GM12878 (cell line): Measurements from ENCODE around the gene SUFU. TPM values are rescaled to one million over a fixed set of nuclear protein-coding genes. Genes with fewer than 3 reads are reported as not detected.
A peak's percentile ranks its signal among the peaks of the same experiment; 100 is the strongest.

Source experiments
- BCL3 ChIP-seq: IDR thresholded peaks from 2 replicates; pipeline ENCODE4 v1.6.1; 2011; ENCODE audit warnings: borderline replicate concordance, low read depth, mild to moderate bottlenecking, moderate library complexity, low read length; ENCODE audit not compliant: insufficient read depth, poor library complexity, severe bottlenecking
- CBX3 ChIP-seq: fragments of 200-600 bp; sonication (generic); IDR thresholded peaks from 2 replicates; pipeline ENCODE4 v1.6.1; 2016; ENCODE audit warnings: low read depth, borderline replicate concordance
- ETV6 ChIP-seq, 2 experiments: fragments of 450-650 bp in 1 of 2; IDR thresholded peaks in 1 of 2; conservative IDR thresholded peaks in 1 of 2; 2 replicates each; pipeline ENCODE4 v1.6.1; 2014; ENCODE audit warnings: antibody characterized with exemption in 1 of 2, borderline replicate concordance in 1 of 2, low read depth in 1 of 2, mild to moderate bottlenecking in 1 of 2, moderate library complexity in 1 of 2
- JUNB ChIP-seq: IDR thresholded peaks from 2 replicates; pipeline ENCODE4 v1.6.1; 2016; ENCODE audit warnings: antibody characterized with exemption, mild to moderate bottlenecking
- MXI1 ChIP-seq: fragments of 150-350 bp; IDR thresholded peaks from 2 replicates; pipeline ENCODE4 v1.6.1; 2011; ENCODE audit warnings: low read depth, mild to moderate bottlenecking, inconsistent platforms, low read length, improper control_type of control experiment
- MYC ChIP-seq: IDR thresholded peaks from 2 replicates; pipeline ENCODE4 v1.6.1; 2011; ENCODE audit warnings: mild to moderate bottlenecking, low read length, moderate library complexity, inconsistent platforms; ENCODE audit not compliant: insufficient read depth, insufficient replicate concordance, insufficient read length, severe bottlenecking
- POU2F2 ChIP-seq: IDR thresholded peaks from 3 replicates; pipeline ENCODE4 v1.6.1; 2011; ENCODE audit warnings: low read depth, mild to moderate bottlenecking, low read length, borderline replicate concordance
- RELB ChIP-seq: fragments of 450-650 bp; IDR thresholded peaks from 2 replicates; pipeline ENCODE4 v1.6.1; 2017; ENCODE audit warnings: low read depth, mild to moderate bottlenecking, moderate library complexity
- TARDBP ChIP-seq: IDR thresholded peaks from 2 replicates; pipeline ENCODE4 v1.6.1; 2016; ENCODE audit warnings: borderline replicate concordance
- TCF3 ChIP-seq: IDR thresholded peaks from 2 replicates; pipeline ENCODE4 v1.6.1; 2012; ENCODE audit warnings: low read depth, mild to moderate bottlenecking, low read length, borderline replicate concordance; ENCODE audit not compliant: insufficient read depth
- TCF7 ChIP-seq: IDR thresholded peaks from 2 replicates; pipeline ENCODE4 v1.6.1; 2014; ENCODE audit warnings: antibody characterized with exemption, borderline replicate concordance
- USF2 ChIP-seq: IDR thresholded peaks from 2 replicates; pipeline ENCODE4 v1.6.1; 2011; ENCODE audit warnings: low read depth, low read length, improper control_type of control experiment, borderline replicate concordance
- ZNF687 ChIP-seq: fragments of 450-650 bp; IDR thresholded peaks from 2 replicates; pipeline ENCODE4 v1.6.1; 2017; ENCODE audit warnings: mild to moderate bottlenecking, moderate library complexity
- ZZZ3 ChIP-seq: IDR thresholded peaks from 2 replicates; pipeline ENCODE4 v1.6.1; 2011; ENCODE audit warnings: low read depth; ENCODE audit not compliant: control insufficient read depth, insufficient read length
- polyA plus RNA-seq, 11 experiments: library from polyadenylated mRNA; depleted of rRNA in 4 of 11; unstranded in 6 of 11; stranded (reverse) in 5 of 11; fragments of >200 nt; fragmentation: Nextera tagmentation in 4 of 11; fragmentation: Illumina TruSeq in 1 of 11; extraction: Ambion mirVana in 4 of 11; extraction: Trizol in 1 of 11; gene quantifications; 1 replicate in 1 of 11; 2 replicates in 10 of 11; pipeline versions ENCODE4 v1.2.1 to v1.2.3, GENCODE V29; 2011 to 2016; ENCODE audit warnings: inconsistent platforms in 2 of 11, missing spikeins in 2 of 11, low read depth in 1 of 11
- total RNA-seq, 4 experiments: library from RNA; depleted of rRNA in 3 of 4; stranded (reverse); fragments of >200 nt in 3 of 4; fragmentation: Illumina TruSeq in 1 of 4; extraction: Trizol in 1 of 4; gene quantifications; 2 replicates each; pipeline versions ENCODE4 v1.2.1 to v1.2.3, GENCODE V29; 2013 to 2021
- TF ChIP-seq, protein P1 (sequence below): IDR thresholded peaks from 2 replicates; pipeline ENCODE4 v1.6.1; 2012; ENCODE audit warnings: mild to moderate bottlenecking, low read depth, low read length

The SUFU gene
- total and polyA plus RNA-seq, 10 of the 15 experiments (the other 5 are each of a cell fraction or from before 2014, with no cell fraction given), result 0.68 to 7.7 (median 2.4) TPM

DNA sequence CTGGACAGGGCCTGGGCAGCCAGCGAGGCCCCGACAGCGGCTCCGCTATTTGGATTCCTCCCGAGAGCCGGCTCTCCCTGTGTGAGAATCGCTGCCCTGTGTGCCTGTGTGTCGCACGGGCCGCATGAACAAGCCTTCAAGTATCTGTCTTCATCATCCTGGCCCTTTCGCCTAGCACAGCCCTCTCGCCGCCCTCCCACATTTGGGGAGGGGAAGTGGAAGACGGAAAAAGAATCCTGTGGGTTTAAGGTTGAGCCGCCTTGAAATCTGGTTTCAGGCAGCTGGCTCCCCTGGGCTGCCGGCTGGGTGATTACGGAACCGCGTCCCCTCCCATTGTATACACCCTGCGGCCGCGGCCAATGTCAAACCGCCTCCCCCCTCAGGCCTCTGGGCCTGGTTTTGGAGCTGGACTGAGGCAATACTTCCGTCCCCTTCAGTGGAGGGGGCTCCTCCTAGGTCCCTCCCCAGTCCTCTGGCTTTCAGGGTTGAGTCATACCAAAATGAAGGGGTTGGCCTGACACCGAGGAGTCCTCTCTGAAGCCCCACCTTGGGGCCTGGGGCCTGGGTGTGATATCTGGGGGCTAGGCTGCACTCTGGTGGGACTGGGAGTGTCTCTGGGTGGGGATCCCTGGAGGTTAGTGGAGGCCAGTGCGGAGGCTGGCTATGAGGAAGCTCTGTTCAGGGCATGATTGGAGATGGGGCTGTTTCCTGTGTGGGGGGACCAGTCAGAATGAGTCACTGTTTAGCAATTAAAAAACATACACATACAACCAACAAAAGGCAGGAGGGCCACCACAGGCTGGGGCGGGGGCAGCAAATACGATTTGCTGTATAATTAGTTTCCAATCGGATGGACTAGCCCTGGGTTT is 142.2 kb downstream of the SUFU start (continued):
- no peak for TF ChIP-seq USF2
- 0 out of 2 replicates have a peak, but pooled peaks have one; percentile 8 for TF ChIP-seq TARDBP
- TF ChIP-seq TCF3, result peak; percentile 59; the same call in 1 of the 2 replicates
- TF ChIP-seq RELB, result peak; percentile 62; the same call in 1 of the 2 replicates
- TF ChIP-seq POU2F2, result no peak; the same call in 2 of the 3 replicates
- TF ChIP-seq ZZZ3, result no peak
- peak; percentile 50; the same call in 1 of the 2 replicates for TF ChIP-seq JUNB
- TF ChIP-seq CBX3, result no peak
- no peak for TF ChIP-seq TCF7
- TF ChIP-seq ZNF687, result peak; percentile 27; the same call in 1 of the 2 replicates
- TF ChIP-seq MXI1, result peak; percentile 45
- TF ChIP-seq, protein P1, sequence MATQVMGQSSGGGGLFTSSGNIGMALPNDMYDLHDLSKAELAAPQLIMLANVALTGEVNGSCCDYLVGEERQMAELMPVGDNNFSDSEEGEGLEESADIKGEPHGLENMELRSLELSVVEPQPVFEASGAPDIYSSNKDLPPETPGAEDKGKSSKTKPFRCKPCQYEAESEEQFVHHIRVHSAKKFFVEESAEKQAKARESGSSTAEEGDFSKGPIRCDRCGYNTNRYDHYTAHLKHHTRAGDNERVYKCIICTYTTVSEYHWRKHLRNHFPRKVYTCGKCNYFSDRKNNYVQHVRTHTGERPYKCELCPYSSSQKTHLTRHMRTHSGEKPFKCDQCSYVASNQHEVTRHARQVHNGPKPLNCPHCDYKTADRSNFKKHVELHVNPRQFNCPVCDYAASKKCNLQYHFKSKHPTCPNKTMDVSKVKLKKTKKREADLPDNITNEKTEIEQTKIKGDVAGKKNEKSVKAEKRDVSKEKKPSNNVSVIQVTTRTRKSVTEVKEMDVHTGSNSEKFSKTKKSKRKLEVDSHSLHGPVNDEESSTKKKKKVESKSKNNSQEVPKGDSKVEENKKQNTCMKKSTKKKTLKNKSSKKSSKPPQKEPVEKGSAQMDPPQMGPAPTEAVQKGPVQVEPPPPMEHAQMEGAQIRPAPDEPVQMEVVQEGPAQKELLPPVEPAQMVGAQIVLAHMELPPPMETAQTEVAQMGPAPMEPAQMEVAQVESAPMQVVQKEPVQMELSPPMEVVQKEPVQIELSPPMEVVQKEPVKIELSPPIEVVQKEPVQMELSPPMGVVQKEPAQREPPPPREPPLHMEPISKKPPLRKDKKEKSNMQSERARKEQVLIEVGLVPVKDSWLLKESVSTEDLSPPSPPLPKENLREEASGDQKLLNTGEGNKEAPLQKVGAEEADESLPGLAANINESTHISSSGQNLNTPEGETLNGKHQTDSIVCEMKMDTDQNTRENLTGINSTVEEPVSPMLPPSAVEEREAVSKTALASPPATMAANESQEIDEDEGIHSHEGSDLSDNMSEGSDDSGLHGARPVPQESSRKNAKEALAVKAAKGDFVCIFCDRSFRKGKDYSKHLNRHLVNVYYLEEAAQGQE, result no peak
- TF ChIP-seq BCL3, result peak; percentile 81
- no peak for TF ChIP-seq MYC
- TF ChIP-seq ETV6 (conservative IDR thresholded peaks at IDR 0.05 in 1 of 2, IDR thresholded peaks at IDR 0.05 in 1 of 2; ENCODE audit: borderline replicate concordance in 1 of 2, low read depth in 1 of 2), result peak in 1 of 2 experiments; percentile 88; a peak in 2 of 4 replicates
